IPS-20b (cell line): ENCODE results near the gene NECTIN1.

Source experiments
- H3K27ac ChIP-seq: one replicate; pipeline ENCODE4 v1.5.1; 2013; ENCODE audit warnings: low read length
- H3K27me3 ChIP-seq: 2 replicates; pipeline ENCODE4 v1.6.1; 2013; ENCODE audit warnings: mild to moderate bottlenecking, low read length, inconsistent platforms; ENCODE audit not compliant: insufficient read depth
- H3K36me3 ChIP-seq: 2 replicates; pipeline ENCODE4 v1.6.1; 2013; ENCODE audit warnings: low read depth, mild to moderate bottlenecking, inconsistent platforms, low read length, moderate library complexity; ENCODE audit not compliant: insufficient read depth
- H3K4me1 ChIP-seq: 2 replicates; pipeline ENCODE4 v1.6.1; 2013; ENCODE audit warnings: mild to moderate bottlenecking, control low read depth, inconsistent platforms, low read length, moderate library complexity; ENCODE audit not compliant: insufficient read depth
- H3K4me3 ChIP-seq: 2 replicates; pipeline ENCODE4 v1.5.1; 2013; ENCODE audit warnings: mild to moderate bottlenecking, low read length, inconsistent platforms
- H3K9ac ChIP-seq: 2 replicates; pipeline ENCODE4 v1.6.1; 2013; ENCODE audit warnings: low read depth, mild to moderate bottlenecking, inconsistent platforms, low read length, moderate library complexity
- H3K9me3 ChIP-seq: 2 replicates; pipeline ENCODE4 v1.6.1; 2013; ENCODE audit warnings: mild to moderate bottlenecking, low read depth, low read length, inconsistent platforms; ENCODE audit not compliant: insufficient read depth

The NECTIN1 gene

GRCh38 chr11:119709171-119709570 is 19.8 kb downstream of the NECTIN1 start:
- Histone ChIP-seq H3K4me1 (peaks cover 5% of the 10 kb centered on the region; the same call in 1 of the 2 replicates), H3K27ac (no peak overlapping the region), H3K9ac (no peak overlapping the region)

GRCh38 chr11:119708384-119708783 is 20.6 kb downstream of the NECTIN1 start:
- peaks cover 5% of the 10 kb centered on the region; the same call in 1 of the 2 replicates for H3K4me1 ChIP-seq
- H3K4me3 ChIP-seq: no peak overlapping the region

More at GRCh38 chr11:119709171-119709570, 19.8 kb downstream of the NECTIN1 start:
- Histone ChIP-seq H3K9me3 (no peaks in the 10 kb centered on the region), H3K4me3 (no peak overlapping the region), H3K27me3 (no peaks in the 10 kb centered on the region), H3K36me3 (peaks cover 10% of the 10 kb centered on the region; the same call in 1 of the 2 replicates)

GRCh38 chr11:119706887-119707286 is 22.1 kb downstream of the NECTIN1 start:
- Histone ChIP-seq H3K4me1 (peaks cover 5% of the 10 kb centered on the region; the same call in 1 of the 2 replicates), H3K27me3 (no peaks in the 10 kb centered on the region), H3K9ac (no peak overlapping the region), H3K9me3 (no peaks in the 10 kb centered on the region), H3K27ac (no peak overlapping the region), H3K4me3 (no peak overlapping the region), H3K36me3 (peaks cover 10% of the 10 kb centered on the region; the same call in 1 of the 2 replicates)

More at GRCh38 chr11:119708384-119708783, 20.6 kb downstream of the NECTIN1 start:
- Histone ChIP-seq H3K27ac (no peak overlapping the region), H3K36me3 (peaks cover 10% of the 10 kb centered on the region; the same call in 1 of the 2 replicates), H3K9me3 (no peaks in the 10 kb centered on the region), H3K27me3 (no peaks in the 10 kb centered on the region), H3K9ac (no peak overlapping the region)

- Histone ChIP-seq H3K27me3 (no peaks in the 10 kb centered on the region), H3K4me3 (no peak overlapping the region), H3K27ac (no peak overlapping the region), H3K36me3 (peaks cover 10% of the 10 kb centered on the region; the same call in 1 of the 2 replicates), H3K9me3 (no peaks in the 10 kb centered on the region), H3K4me1 (peaks cover 5% of the 10 kb centered on the region; the same call in 1 of the 2 replicates), H3K9ac (no peak overlapping the region)
These were observed 23.0 kb downstream of the NECTIN1 start for GRCh38 chr11:119706029-119706428.

GRCh38 chr11:119705362-119705761 is 23.6 kb downstream of the NECTIN1 start:
- Histone ChIP-seq H3K27me3 (no peaks in the 10 kb centered on the region), H3K4me1 (peaks cover 5% of the 10 kb centered on the region; the same call in 1 of the 2 replicates), H3K9me3 (no peaks in the 10 kb centered on the region), H3K36me3 (peaks cover 6% of the 10 kb centered on the region; the same call in 1 of the 2 replicates), H3K9ac (no peak overlapping the region), H3K27ac (no peak overlapping the region), H3K4me3 (no peak overlapping the region)

GRCh38 chr11:119704849-119705248 is 24.2 kb downstream of the NECTIN1 start:
- Histone ChIP-seq H3K9me3 (no peaks in the 10 kb centered on the region), H3K27ac (no peak overlapping the region), H3K27me3 (no peaks in the 10 kb centered on the region), H3K4me3 (no peak overlapping the region), H3K4me1 (peaks cover 2% of the 10 kb centered on the region; the same call in 1 of the 2 replicates), H3K9ac (no peak overlapping the region), H3K36me3 (peaks cover 6% of the 10 kb centered on the region; the same call in 1 of the 2 replicates)

GRCh38 chr11:119701591-119702549 is 27.1 kb downstream of the NECTIN1 start:
- Histone ChIP-seq H3K27ac (no peak overlapping the region), H3K4me3 (no peak overlapping the region), H3K9ac (no peak overlapping the region), H3K36me3 (peaks cover 10% of the 10 kb centered on the region; the same call in 1 of the 2 replicates), H3K27me3 (no peaks in the 10 kb centered on the region), H3K9me3 (no peaks in the 10 kb centered on the region), H3K4me1 (peaks cover 9% of the 10 kb centered on the region)

GRCh38 chr11:119700536-119701346 is 28.3 kb downstream of the NECTIN1 start:
- no peak overlapping the region for H3K4me3 ChIP-seq
- H3K9ac ChIP-seq: no peak overlapping the region
- peaks cover 10% of the 10 kb centered on the region; the same call in 1 of the 2 replicates for H3K36me3 ChIP-seq
- H3K27ac ChIP-seq: no peak overlapping the region
- H3K4me1 ChIP-seq: peaks cover 20% of the 10 kb centered on the region
- H3K9me3 ChIP-seq: no peaks in the 10 kb centered on the region
- H3K27me3 ChIP-seq: no peaks in the 10 kb centered on the region

GRCh38 chr11:119700030-119700429 is 29.0 kb downstream of the NECTIN1 start:
- H3K27me3 ChIP-seq: no peaks in the 10 kb centered on the region
- peaks cover 27% of the 10 kb centered on the region for H3K4me1 ChIP-seq
- no peak overlapping the region for H3K4me3 ChIP-seq

GRCh38 chr11:119699227-119699626 is 29.8 kb downstream of the NECTIN1 start:
- no peak overlapping the region for H3K9ac ChIP-seq
- no peaks in the 10 kb centered on the region for H3K27me3 ChIP-seq
- H3K27ac ChIP-seq: no peak overlapping the region
- no peak overlapping the region for H3K4me3 ChIP-seq
- 0 out of 2 replicates have a peak, but pooled peaks cover 4% of the 10 kb centered on the region for H3K36me3 ChIP-seq
- H3K4me1 ChIP-seq: peaks cover 35% of the 10 kb centered on the region
- no peaks in the 10 kb centered on the region for H3K9me3 ChIP-seq

More at GRCh38 chr11:119700030-119700429, 29.0 kb downstream of the NECTIN1 start:
- Histone ChIP-seq H3K27ac (no peak overlapping the region), H3K9ac (no peak overlapping the region), H3K9me3 (no peaks in the 10 kb centered on the region), H3K36me3 (peaks cover 7% of the 10 kb centered on the region; the same call in 1 of the 2 replicates)

- Histone ChIP-seq H3K4me3 (no peak overlapping the region), H3K4me1 (peaks cover 48% of the 10 kb centered on the region), H3K27me3 (no peaks in the 10 kb centered on the region), H3K36me3 (0 out of 2 replicates have a peak, but pooled peaks cover 4% of the 10 kb centered on the region), H3K27ac (no peak overlapping the region), H3K9ac (no peak overlapping the region), H3K9me3 (no peaks in the 10 kb centered on the region)
These were observed 31.1 kb downstream of the NECTIN1 start for GRCh38 chr11:119697882-119698281.
